Colon (tissue), 2 donors: Measurements from ENCODE around the gene SPO11.

Experiments used
- FAIRE-seq: peaks from 2 replicates; lab custom pipeline; 2012; peaks lifted over from hg19 to GRCh38; lab: Jason Lieb, UNC
- donor health status: control.
- donor health status: control.

SPO11 gene

GRCh38 chr20:57310821-57311514 lies 18.6 kb upstream of the SPO11 start:
- FAIRE-seq: no peak

GRCh38 chr20:57312138-57312537 lies 17.5 kb upstream of the SPO11 start:
- FAIRE-seq: no peak

GRCh38 chr20:57313230-57313629 lies 16.4 kb upstream of the SPO11 start:
- no peak for FAIRE-seq

GRCh38 chr20:57313951-57314350 lies 15.7 kb upstream of the SPO11 start:
- FAIRE-seq: no peak

DNA sequence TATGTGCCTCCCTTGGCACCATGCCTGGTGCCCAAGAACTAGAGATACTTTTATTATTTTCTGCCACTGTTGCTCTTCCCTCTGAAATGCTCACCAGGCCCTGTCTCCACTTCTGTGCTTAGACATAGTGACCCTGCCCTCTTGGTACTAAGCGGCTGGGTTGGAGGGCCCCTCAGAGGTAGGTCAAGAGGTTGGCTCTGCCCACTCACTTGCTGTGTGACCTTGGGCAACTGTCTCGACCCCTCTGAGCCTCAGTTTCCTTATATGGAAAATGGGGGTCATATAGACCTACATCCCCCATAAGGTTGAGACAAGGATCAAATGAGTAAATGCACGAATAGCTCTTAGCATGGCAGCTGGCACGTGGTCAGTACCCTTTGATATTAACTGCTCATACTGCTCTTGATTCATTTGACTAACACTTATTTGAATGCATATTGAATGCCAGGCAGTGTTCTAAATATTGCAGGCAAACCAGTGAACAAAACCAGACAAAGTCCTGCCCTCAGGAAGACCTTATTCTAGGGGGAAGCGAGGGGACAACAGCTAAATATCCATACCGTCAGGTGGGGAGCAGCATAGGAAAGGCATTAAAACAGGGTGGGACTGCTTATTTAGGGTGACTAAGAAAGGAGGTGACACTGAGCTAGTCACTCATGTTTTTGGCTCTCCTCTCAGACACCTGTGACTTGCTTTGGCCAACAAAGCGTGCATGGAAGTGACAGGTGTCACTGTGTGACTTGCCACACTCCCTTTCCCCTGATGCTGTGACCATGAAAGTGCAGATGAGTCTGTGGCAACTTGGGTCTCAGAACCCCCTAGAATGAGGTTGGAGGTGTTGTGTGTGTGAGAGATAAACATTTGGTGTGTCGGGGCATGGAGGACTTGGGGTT lies 14.3 kb upstream of the SPO11 start:
- no peak for FAIRE-seq

- FAIRE-seq: no peak
Observed at GRCh38 chr20:57315976-57316480, 13.6 kb upstream of the SPO11 start.

DNA sequence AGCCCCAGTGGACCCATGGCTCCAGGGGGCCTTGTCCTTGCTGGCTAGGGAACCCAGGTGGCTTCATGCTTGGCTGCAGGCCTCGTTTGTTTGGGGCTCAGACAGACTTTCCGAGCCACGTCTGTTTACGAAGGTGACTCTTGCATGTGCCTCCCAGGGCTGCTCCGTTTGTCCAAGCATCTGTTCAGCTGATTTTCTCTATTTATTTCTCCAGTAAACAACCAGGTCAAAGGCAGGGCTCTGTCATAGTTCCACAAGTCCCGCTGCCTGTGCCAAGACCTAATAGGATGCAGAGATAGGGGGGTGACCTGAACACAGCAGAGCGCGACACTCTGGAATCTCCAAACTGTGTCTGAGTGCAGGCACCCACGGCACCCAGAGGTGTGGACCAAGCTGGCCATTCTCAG lies 12.8 kb upstream of the SPO11 start:
- no peak for FAIRE-seq

- FAIRE-seq: no peak
Observed at GRCh38 chr20:57317316-57317788, 12.3 kb upstream of the SPO11 start.

DNA sequence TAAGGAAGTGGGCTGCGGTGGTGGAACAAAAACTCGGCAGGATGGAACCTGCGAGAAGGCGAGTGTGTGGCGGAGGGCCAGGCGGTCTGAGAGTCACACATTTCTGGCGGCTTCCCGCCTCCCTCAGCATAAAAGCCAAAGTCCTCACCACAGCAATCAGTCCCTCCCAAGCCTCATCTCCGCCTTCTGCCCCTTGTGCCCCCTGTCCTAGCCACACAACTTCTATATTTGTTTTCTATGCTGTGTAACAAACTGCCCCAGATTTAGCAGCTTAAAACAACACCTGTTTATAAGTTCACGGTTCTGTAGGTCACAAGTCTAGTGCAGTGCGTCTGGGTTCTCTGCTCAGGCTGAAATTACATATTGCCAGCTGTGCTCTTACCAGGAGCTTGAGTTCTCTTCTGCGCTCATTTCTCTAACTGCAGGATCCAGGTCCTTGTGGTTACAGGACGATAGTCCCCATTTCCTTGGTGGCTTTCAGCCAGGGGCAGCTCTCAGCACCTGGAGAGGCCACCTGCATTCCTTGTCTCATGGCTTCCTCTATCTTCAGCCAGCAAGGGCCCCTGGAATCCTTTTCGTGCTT lies 11.7 kb upstream of the SPO11 start:
- no peak for FAIRE-seq

- FAIRE-seq: no peak
Observed at GRCh38 chr20:57319584-57319983, 10.0 kb upstream of the SPO11 start.

- FAIRE-seq: no peak
Observed at GRCh38 chr20:57320358-57320757, 9.2 kb upstream of the SPO11 start.

DNA sequence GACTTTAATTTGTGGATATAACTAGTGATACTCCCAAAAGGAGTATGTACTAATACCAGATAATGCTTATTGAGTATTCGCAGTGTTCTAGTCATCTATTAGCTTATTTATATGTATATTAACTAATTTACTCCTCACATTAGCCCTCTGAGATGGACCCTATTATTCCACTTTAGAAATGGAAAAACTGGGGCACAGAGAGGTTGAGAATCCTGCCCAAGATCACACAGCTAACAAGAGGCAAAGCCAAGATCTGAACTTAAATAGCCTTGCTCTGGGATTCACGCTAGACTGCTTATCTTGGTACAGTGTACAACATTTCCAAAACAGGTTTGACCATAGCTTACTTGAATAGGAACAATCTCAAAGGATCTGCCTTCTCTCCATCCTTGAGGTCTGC lies 8.5 kb upstream of the SPO11 start:
- no peak for FAIRE-seq

DNA sequence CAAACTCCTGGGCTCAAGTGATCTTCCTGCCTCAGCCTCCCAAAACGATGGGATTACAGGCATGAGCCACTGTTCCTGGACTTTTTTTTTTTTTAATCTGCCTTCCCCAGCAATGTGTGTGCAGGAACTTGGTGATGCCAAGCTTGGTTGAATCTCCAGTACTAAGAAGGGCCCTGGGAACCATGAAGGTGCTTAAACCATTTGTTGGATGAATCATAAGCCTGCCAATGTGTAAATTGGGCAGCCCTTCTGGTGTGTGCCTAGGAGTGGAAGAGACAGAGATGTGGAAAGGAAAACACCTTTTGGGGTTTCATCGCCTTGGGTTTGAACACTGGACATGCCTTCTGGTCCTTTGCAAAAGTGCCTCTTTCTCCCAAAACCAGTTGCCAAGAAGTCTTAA lies 7.1 kb upstream of the SPO11 start:
- FAIRE-seq: no peak

- no peak for FAIRE-seq
Observed at GRCh38 chr20:57323034-57323433, 6.6 kb upstream of the SPO11 start.

GRCh38 chr20:57325632-57326356 lies 3.8 kb upstream of the SPO11 start:
- no peak for FAIRE-seq

DNA sequence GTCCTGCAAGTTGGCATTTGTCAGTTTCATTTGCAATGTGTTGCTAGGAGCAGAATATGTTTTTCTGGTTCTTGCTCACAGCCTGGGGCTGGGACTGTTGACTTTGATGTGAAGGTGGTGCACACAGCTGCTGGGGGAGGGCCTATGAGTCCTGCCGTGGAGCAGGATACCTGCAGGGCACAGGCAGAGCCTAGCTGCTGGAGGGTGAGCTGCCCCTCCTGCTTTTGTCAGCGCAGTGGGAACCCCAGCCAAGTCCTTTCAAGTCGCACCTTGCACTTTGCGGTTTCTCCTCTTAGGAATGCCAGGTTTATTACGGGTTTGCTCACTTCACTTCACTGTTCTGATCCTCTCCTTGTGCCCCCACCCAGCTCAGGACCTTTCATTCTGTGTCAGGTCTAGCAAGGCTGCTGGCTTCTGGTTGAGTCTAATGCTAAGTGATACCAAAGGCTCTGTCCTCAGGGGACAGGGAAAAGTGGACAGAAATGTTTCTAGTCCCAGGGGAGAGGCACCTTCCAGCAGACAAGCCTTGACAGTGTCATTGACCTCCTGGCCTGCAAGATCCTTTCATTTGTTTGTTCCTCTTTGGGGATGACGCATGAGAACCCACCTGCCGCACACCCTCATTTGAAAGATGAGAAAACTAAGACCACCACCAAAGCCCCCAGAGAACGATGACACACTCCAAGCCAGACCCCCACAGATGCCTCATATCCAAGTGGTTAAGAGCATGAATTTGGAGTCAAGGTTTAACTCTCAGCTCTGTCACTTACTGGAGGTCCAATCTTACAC lies 2.7 kb upstream of the SPO11 start:
- no peak for FAIRE-seq

DNA sequence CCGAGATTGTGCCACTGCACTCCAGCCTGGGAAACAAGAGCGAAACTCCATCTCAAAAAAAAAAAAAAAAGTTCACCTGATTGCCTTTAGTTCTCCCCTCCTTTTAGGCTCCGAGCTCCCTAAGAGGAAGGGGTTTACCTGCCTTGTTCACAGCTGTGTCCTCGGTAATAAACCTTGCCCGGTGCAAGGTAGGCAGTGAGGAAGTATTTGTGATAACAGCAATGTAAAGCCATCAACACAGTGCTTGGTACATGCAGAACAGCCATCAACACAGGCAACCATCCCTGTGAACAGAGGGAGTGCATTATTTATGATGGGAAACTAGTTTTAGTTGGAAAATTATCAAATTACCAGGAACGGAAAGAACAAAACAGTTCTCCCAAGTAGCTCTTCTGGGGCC lies 1.8 kb upstream of the SPO11 start:
- FAIRE-seq: no peak

GRCh38 chr20:57330998-57331397 lies 1.4 kb downstream of the SPO11 start:
- FAIRE-seq: no peak

- no peak for FAIRE-seq
Observed at GRCh38 chr20:57332105-57333089, 2.8 kb downstream of the SPO11 start.

GRCh38 chr20:57335392-57335791 lies 5.8 kb downstream of the SPO11 start:
- no peak for FAIRE-seq
